Measurements from ENCODE around the gene PPP1R7. TPM values are rescaled to one million over a fixed set of nuclear protein-coding genes. Genes with fewer than 3 reads are reported as not detected.

PPP1R7 gene
- total RNA-seq, 2 experiments from 2014 or later: 36.4 to 38.2 TPM

DNA sequence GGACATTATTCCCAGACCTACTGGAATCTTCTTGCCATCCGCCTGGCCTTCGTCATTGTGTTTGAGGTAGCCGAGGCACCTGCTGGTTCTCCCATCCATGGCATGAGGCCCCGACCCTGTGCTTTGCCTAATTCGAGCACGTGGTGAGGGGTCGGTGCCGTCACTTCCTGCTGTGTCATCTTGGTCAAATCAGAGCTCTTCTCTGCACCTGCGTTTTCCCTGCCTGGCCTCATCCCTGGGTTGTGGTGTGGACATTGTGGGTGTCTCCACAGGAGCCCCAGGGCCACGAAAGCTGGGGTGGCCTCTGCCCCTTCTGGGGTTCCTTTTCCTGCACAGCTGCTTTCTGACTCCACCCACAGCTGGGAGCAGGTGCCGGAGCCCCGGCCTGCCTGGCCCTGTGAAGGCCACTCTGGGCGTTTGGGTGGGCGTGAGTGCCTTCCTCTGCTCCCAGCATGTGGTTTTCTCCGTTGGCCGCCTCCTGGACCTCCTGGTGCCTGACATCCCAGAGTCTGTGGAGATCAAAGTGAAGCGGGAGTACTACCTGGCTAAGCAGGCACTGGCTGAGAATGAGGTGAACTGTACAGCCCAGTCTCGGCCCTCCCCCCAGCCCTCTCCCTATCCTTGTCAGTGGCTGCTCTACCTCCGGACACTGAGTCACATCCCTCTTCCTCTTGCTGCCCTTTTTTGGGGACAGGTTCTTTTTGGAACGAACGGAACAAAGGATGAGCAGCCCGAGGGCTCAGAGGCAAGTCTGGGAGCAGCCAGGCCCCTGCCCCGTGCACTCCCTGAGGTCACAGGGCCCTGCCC is 73.1 kb downstream of the PPP1R7 start:
- H3K9me3 ChIP-seq (ENCODE audit: control insufficient read depth in 1 of 2, insufficient read depth in 1 of 2, low read length in 2 of 2): peaks cover 0 to 5% of the 10 kb centered on the region in 2 experiments
- H3K36me3 ChIP-seq (ENCODE audit: insufficient read depth, low read length): peaks cover 12% of the 10 kb centered on the region
- Mint-ChIP-seq H3K27ac (no peak overlapping the region), H3K4me1 (ENCODE audit: low read depth) (peaks cover 15% of the 10 kb centered on the region), H3K36me3 (ENCODE audit: low read depth) (peaks cover 13% of the 10 kb centered on the region), H3K9me3 (no peaks in the 10 kb centered on the region), H3K4me3 (no peak overlapping the region), H3K27me3 (no peaks in the 10 kb centered on the region)
- H3K4me1 ChIP-seq (ENCODE audit: insufficient read depth, low read length): peaks cover 10% of the 10 kb centered on the region
- ATAC-seq (ENCODE audit: poor library complexity): peak; percentile 35
- no peak overlapping the region for H3K27ac ChIP-seq (ENCODE audit: low read depth in 1 of 2, low read length in 2 of 2)
- intact Hi-C loops (cut with DNase I, micrococcal nuclease): no loop called here
- peak in 1 of 14 experiments; percentile 24 for DNase-seq
- no peak overlapping the region for H3K4me3 ChIP-seq (ENCODE audit: low read length)
- CTCF ChIA-PET: no interaction called here
- POLR2A ChIA-PET: no interaction called here
- no peaks in the 10 kb centered on the region for H3K27me3 ChIP-seq (ENCODE audit: control insufficient read depth in 1 of 2, insufficient read depth in 2 of 2, low read length in 2 of 2)
- TF ChIP-seq, protein P1, sequence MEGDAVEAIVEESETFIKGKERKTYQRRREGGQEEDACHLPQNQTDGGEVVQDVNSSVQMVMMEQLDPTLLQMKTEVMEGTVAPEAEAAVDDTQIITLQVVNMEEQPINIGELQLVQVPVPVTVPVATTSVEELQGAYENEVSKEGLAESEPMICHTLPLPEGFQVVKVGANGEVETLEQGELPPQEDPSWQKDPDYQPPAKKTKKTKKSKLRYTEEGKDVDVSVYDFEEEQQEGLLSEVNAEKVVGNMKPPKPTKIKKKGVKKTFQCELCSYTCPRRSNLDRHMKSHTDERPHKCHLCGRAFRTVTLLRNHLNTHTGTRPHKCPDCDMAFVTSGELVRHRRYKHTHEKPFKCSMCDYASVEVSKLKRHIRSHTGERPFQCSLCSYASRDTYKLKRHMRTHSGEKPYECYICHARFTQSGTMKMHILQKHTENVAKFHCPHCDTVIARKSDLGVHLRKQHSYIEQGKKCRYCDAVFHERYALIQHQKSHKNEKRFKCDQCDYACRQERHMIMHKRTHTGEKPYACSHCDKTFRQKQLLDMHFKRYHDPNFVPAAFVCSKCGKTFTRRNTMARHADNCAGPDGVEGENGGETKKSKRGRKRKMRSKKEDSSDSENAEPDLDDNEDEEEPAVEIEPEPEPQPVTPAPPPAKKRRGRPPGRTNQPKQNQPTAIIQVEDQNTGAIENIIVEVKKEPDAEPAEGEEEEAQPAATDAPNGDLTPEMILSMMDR (IDR thresholded peaks at IDR 0.05): no peak

DNA sequence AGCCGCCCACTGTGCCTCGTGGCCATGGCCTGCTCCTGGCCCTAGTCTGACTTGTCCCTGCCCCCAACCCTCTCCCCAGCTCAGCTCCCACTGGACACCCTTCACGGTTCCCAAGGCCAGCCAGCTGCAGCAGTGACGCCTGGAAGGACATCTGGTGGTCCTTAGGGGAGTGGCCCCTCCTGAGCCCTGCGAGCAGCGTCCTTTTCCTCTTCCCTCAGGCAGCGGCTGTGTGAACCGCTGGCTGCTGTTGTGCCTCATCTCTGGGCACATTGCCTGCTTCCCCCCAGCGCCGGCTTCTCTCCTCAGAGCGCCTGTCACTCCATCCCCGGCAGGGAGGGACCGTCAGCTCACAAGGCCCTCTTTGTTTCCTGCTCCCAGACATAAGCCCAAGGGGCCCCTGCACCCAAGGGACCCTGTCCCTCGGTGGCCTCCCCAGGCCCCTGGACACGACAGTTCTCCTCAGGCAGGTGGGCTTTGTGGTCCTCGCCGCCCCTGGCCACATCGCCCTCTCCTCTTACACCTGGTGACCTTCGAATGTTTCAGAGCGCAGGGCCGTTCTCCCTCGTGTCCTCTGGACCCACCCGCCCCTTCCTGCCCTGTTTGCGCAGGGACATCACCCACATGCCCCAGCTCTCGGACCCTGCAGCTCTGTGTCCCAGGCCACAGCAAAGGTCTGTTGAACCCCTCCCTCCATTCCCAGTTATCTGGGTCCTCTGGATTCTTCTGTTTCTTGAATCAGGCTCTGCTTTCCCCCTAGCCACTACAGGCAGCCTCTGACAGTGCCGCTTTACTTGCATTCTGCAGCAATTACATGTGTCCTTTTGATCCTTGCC is 74.0 kb downstream of the PPP1R7 start:
- H3K4me1 ChIP-seq (ENCODE audit: insufficient read depth, low read length): peaks cover 3% of the 10 kb centered on the region
- Mint-ChIP-seq H3K36me3 (ENCODE audit: low read depth) (peaks cover 18% of the 10 kb centered on the region), H3K27ac (no peak overlapping the region), H3K27me3 (no peaks in the 10 kb centered on the region), H3K9me3 (no peaks in the 10 kb centered on the region), H3K4me1 (ENCODE audit: low read depth) (peaks cover 7% of the 10 kb centered on the region), H3K4me3 (no peak overlapping the region)
- no peak for ATAC-seq (ENCODE audit: poor library complexity)
- H3K27me3 ChIP-seq (ENCODE audit: control insufficient read depth in 1 of 2, insufficient read depth in 2 of 2, low read length in 2 of 2): no peaks in the 10 kb centered on the region
- peaks cover 19% of the 10 kb centered on the region for H3K36me3 ChIP-seq (ENCODE audit: insufficient read depth, low read length)
- H3K9me3 ChIP-seq (ENCODE audit: control insufficient read depth in 1 of 2, insufficient read depth in 1 of 2, low read length in 2 of 2): peaks cover 0 to 7% of the 10 kb centered on the region in 2 experiments
- peak in 1 of 14 experiments; percentile 31 for DNase-seq
- POLR2A ChIA-PET: no interaction called here
- no peak overlapping the region for H3K4me3 ChIP-seq (ENCODE audit: low read length)
- CTCF ChIA-PET: no interaction called here
- TF ChIP-seq, protein P1 (IDR thresholded peaks at IDR 0.05): no peak
- intact Hi-C loops (cut with DNase I, micrococcal nuclease): no loop called here
- no peak overlapping the region for H3K27ac ChIP-seq (ENCODE audit: low read depth in 1 of 2, low read length in 2 of 2)

DNA sequence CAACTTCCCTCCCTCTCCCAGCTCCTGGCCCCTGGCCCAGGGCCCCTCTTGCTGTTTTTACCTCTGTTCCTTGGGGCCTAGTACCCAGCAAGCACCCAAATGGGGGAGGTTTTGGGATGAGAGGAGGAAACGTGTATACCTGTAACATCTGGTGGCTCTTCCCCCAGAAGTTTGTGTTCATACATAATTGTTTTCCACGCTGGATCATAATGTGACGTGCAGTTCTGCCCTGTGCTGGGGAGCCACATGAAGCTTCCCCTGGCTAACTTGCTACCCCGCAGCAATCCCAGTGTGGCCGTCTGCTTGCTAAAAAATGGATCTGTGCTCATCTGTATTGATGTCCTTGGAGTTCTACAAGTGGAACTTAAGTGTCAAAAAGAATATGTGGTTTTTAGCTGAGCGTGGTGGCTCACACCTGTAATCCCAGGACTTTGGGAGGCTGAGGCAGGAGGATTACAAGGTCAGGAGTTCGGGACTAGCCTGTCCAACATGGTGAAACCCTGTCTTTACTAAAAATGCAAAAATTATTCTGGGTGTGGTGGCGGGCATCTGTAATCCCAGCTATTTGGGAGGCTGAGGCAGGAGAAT is 74.7 kb downstream of the PPP1R7 start:
- peaks cover 3% of the 10 kb centered on the region for H3K4me1 ChIP-seq (ENCODE audit: insufficient read depth, low read length)
- H3K27me3 ChIP-seq (ENCODE audit: control insufficient read depth in 1 of 2, insufficient read depth in 2 of 2, low read length in 2 of 2): no peaks in the 10 kb centered on the region
- peaks cover 0 to 10% of the 10 kb centered on the region in 2 experiments for H3K9me3 ChIP-seq (ENCODE audit: control insufficient read depth in 1 of 2, insufficient read depth in 1 of 2, low read length in 2 of 2)
- ChIA-PET CTCF (no interaction called here), POLR2A (interaction anchor here (1.0 kb wide), 1 partner anchor 8 kb away, joined by 3 read pairs; no protein-coding TSS in a partner anchor)
- TF ChIP-seq, protein P1 (IDR thresholded peaks at IDR 0.05): no peak
- H3K36me3 ChIP-seq (ENCODE audit: insufficient read depth, low read length): peaks cover 26% of the 10 kb centered on the region
- DNase-seq (no peak), ATAC-seq (ENCODE audit: poor library complexity) (no peak)
- intact Hi-C loops (cut with DNase I, micrococcal nuclease): no loop called here
- Mint-ChIP-seq H3K4me1 (ENCODE audit: low read depth) (peaks cover 3% of the 10 kb centered on the region), H3K9me3 (no peaks in the 10 kb centered on the region), H3K4me3 (no peak overlapping the region), H3K27me3 (no peaks in the 10 kb centered on the region), H3K27ac (no peak overlapping the region), H3K36me3 (ENCODE audit: low read depth) (peaks cover 22% of the 10 kb centered on the region)
- H3K4me3 ChIP-seq (ENCODE audit: low read length): no peak overlapping the region
- H3K27ac ChIP-seq (ENCODE audit: low read depth in 1 of 2, low read length in 2 of 2): no peak overlapping the region

All from CD4-positive, alpha-beta T cell (primary cell).